CMK (cell line): ENCODE results near the gene SOWAHB.

Experiments used
- DNase-seq: peaks from one replicate; pipeline ENCODE4 v3.0.0-alpha.2; 2010; ENCODE audit warnings: low read depth

SOWAHB gene

GRCh38 chr4:76851375-76851774 is 46.6 kb downstream of the SOWAHB start:
- no peak for DNase-seq

DNA sequence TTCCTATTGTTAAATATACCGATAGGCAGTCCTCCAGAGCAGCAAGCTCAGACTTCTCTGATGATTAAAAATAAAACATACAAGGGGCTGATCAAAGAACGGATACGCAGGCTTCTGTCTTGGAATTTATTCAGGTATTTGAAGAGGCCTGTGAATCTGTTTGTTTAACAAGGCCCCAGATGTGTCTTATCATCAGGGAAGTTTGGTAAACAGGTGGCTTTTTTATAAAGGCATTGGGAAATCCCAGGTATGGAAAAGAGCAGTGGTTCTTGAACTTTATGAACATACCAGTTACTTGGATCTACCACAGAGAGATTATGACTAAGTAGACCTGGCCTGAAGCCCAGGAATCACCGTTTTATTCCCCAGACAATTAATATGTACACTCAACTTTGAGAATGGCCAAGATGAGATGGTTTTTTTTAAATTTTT is 47.9 kb downstream of the SOWAHB start:
- DNase-seq: no peak
